Upper lobe of left lung (tissue), 6 donors: Measurements from ENCODE around the gene AQP3. TPM values are rescaled to one million over a fixed set of nuclear protein-coding genes. Genes with fewer than 3 reads are reported as not detected.

Source experiments
- ATAC-seq, 2 donors: fragments of 200-7000 bp; cut with Tn5 transposase; one replicate each; pipeline ENCODE4 v1.9.1; 2022; ENCODE audit warnings: mild to moderate bottlenecking in 2 of 2, moderate library complexity in 2 of 2; ENCODE audit not compliant: low FRiP score in 2 of 2
- DNase-seq, 2 donors: peaks; one replicate each; pipeline ENCODE4 v3.0.0-alpha.2; 2019 to 2020
- H3K27ac ChIP-seq, 4 donors: fragments of 200-600 bp; sonication (generic); one replicate each; pipeline ENCODE4 v1.5.1; 2016 to 2019
- H3K27me3 ChIP-seq, 4 donors: fragments of 200-600 bp; sonication (generic); one replicate each; pipeline ENCODE4 v1.5.1; 2017 to 2019
- H3K36me3 ChIP-seq, 4 donors: fragments of 200-600 bp; sonication (generic); one replicate each; pipeline ENCODE4 v1.5.1; 2016 to 2019
- H3K4me1 ChIP-seq, 4 donors: fragments of 200-600 bp; sonication (generic); one replicate each; pipeline ENCODE4 v1.5.1; 2018 to 2019
- H3K4me3 ChIP-seq, 4 donors: fragments of 200-600 bp; sonication (generic); one replicate each; pipeline ENCODE4 v1.5.1; 2017 to 2019; ENCODE audit warnings: mild to moderate bottlenecking in 2 of 4, moderate library complexity in 1 of 4
- H3K9me3 ChIP-seq, 4 donors: fragments of 200-600 bp; sonication (generic); one replicate each; pipeline ENCODE4 v1.5.1; 2018 to 2019
- CTCF ChIP-seq, 6 experiments: fragments of 450-650 bp in 4 of 6; fragments of 200-600 bp in 2 of 6; sonication (generic) in 2 of 6; IDR thresholded peaks; one replicate each; pipeline ENCODE4 v1.5.1; 2016 to 2019; ENCODE audit warnings: antibody characterized with exemption in 6 of 6
- EP300 ChIP-seq, 4 donors: sonication (generic); formaldehyde crosslinking; IDR thresholded peaks; one replicate each; pipeline ENCODE4 v1.5.1; 2017; ENCODE audit warnings: antibody characterized with exemption in 4 of 4, control low read depth in 2 of 4
- POLR2A ChIP-seq, 4 donors: fragments of 450-650 bp; IDR thresholded peaks; one replicate each; pipeline ENCODE4 v1.5.1; 2016 to 2017; ENCODE audit warnings: antibody characterized with exemption in 4 of 4, mild to moderate bottlenecking in 2 of 4
- POLR2AphosphoS5 ChIP-seq, 2 donors: sonication (generic); formaldehyde crosslinking; IDR thresholded peaks; one replicate each; pipeline ENCODE4 v1.5.1; 2017; ENCODE audit warnings: antibody characterized with exemption in 2 of 2
- WGBS, 2 donors: methylation state at CpG; one replicate each; pipeline ENCODE4 v1.1.5; 2017 to 2018; 5-methylcytosine and 5-hydroxymethylcytosine counted together
- total RNA-seq, 6 donors: library from RNA; depleted of rRNA in 4 of 6; stranded (reverse); fragments of >200 nt in 4 of 6; gene quantifications; one replicate each; pipeline versions ENCODE4 v1.1.0 to v1.2.1, GENCODE V29; 2016 to 2021
- donor health status: DM: no; HTN: no; CAD: no; lungs with moderate emphysema.
- donor health status: DM: no; HTN: yes; CAD: no; lungs with severe emphysema.

AQP3 gene
- total RNA-seq, 6 donors from 2014 or later, result 62.5 to 468 (median 201) TPM

- Histone ChIP-seq H3K4me3 (no peak overlapping the region), H3K36me3 (peaks cover 48 to 87% (median 77%) of the 10 kb centered on the region in 4 donors), H3K4me1 (no peaks in the 10 kb centered on the region), H3K27me3 (no peaks in the 10 kb centered on the region), H3K27ac (no peak overlapping the region), H3K9me3 (no peaks in the 10 kb centered on the region)
- DNase-seq (no peak), ATAC-seq (no peak)
- TF ChIP-seq CTCF (IDR thresholded peaks at IDR 0.05), result no peak
- TF ChIP-seq POLR2AphosphoS5 (IDR thresholded peaks at IDR 0.05), result no peak
- TF ChIP-seq POLR2A (IDR thresholded peaks at IDR 0.05), result no peak
- no peak for TF ChIP-seq EP300 (IDR thresholded peaks at IDR 0.05)
- WGBS, 2 donors, result 91 to 92% methylated on average over 10 to 14 of the region's 14 CpGs
These were observed 16.7 kb upstream of the AQP3 start for GRCh38 chr9:33464045-33464636.

GRCh38 chr9:33463151-33463550 lies 15.8 kb upstream of the AQP3 start:
- Histone ChIP-seq H3K4me1 (no peaks in the 10 kb centered on the region), H3K4me3 (no peak overlapping the region), H3K27ac (no peak overlapping the region), H3K9me3 (no peaks in the 10 kb centered on the region), H3K27me3 (no peaks in the 10 kb centered on the region), H3K36me3 (peaks cover 41 to 77% (median 67%) of the 10 kb centered on the region in 4 donors)
- ATAC-seq, result no peak
- WGBS, 2 donors, result 96 to 97% methylated on average over 15 of the region's 15 CpGs
- DNase-seq, result no peak
- no peak for TF ChIP-seq EP300 (IDR thresholded peaks at IDR 0.05)
- TF ChIP-seq CTCF (IDR thresholded peaks at IDR 0.05), result no peak
- no peak for TF ChIP-seq POLR2AphosphoS5 (IDR thresholded peaks at IDR 0.05)
- no peak for TF ChIP-seq POLR2A (IDR thresholded peaks at IDR 0.05)

GRCh38 chr9:33461492-33461891 lies 14.1 kb upstream of the AQP3 start:
- no peak for DNase-seq
- TF ChIP-seq POLR2A (IDR thresholded peaks at IDR 0.05) (no peak), EP300 (IDR thresholded peaks at IDR 0.05) (no peak), POLR2AphosphoS5 (IDR thresholded peaks at IDR 0.05) (no peak), CTCF (IDR thresholded peaks at IDR 0.05) (no peak)
- Histone ChIP-seq H3K27me3 (no peaks in the 10 kb centered on the region), H3K9me3 (no peaks in the 10 kb centered on the region), H3K4me1 (peaks cover 0 to 2% (median 0%) of the 10 kb centered on the region in 4 donors), H3K27ac (no peak overlapping the region), H3K36me3 (peaks cover 37 to 60% (median 51%) of the 10 kb centered on the region in 4 donors), H3K4me3 (no peak overlapping the region)
- ATAC-seq, result no peak
- 66 to 90% methylated on average over 3 of the region's 3 CpGs for WGBS, 2 donors

- WGBS, 2 donors, result 90 to 93% methylated on average over 10 of the region's 10 CpGs
- Histone ChIP-seq H3K27ac (no peak overlapping the region), H3K36me3 (peaks cover 31 to 54% (median 44%) of the 10 kb centered on the region in 4 donors), H3K27me3 (no peaks in the 10 kb centered on the region), H3K9me3 (no peaks in the 10 kb centered on the region), H3K4me3 (no peak overlapping the region), H3K4me1 (peaks cover 0 to 5% (median 0%) of the 10 kb centered on the region in 4 donors)
- no peak for DNase-seq
- TF ChIP-seq POLR2AphosphoS5 (IDR thresholded peaks at IDR 0.05), result no peak
- no peak for TF ChIP-seq EP300 (IDR thresholded peaks at IDR 0.05)
- no peak for TF ChIP-seq POLR2A (IDR thresholded peaks at IDR 0.05)
- no peak for TF ChIP-seq CTCF (IDR thresholded peaks at IDR 0.05)
- no peak for ATAC-seq
These were observed 13.5 kb upstream of the AQP3 start for GRCh38 chr9:33460854-33461253.

GRCh38 chr9:33459115-33459514 lies 11.7 kb upstream of the AQP3 start:
- H3K4me3 ChIP-seq, result no peak overlapping the region
- H3K27ac ChIP-seq, result peak overlapping the region in 1 of 4 donors; percentile 17

More at GRCh38 chr9:33459115-33459514, 11.7 kb upstream of the AQP3 start:
- no peaks in the 10 kb centered on the region for H3K9me3 ChIP-seq
- H3K36me3 ChIP-seq, result peaks cover 14 to 37% (median 27%) of the 10 kb centered on the region in 4 donors
- ATAC-seq (no peak), DNase-seq (no peak)
- TF ChIP-seq EP300 (IDR thresholded peaks at IDR 0.05) (no peak), POLR2AphosphoS5 (IDR thresholded peaks at IDR 0.05) (no peak), CTCF (IDR thresholded peaks at IDR 0.05) (no peak), POLR2A (IDR thresholded peaks at IDR 0.05) (no peak)
- WGBS, 2 donors, result 69 to 77% methylated on average over 3 of the region's 3 CpGs
- no peaks in the 10 kb centered on the region for H3K27me3 ChIP-seq
- peaks cover 0 to 5% (median 0%) of the 10 kb centered on the region in 4 donors for H3K4me1 ChIP-seq
